ENCODE data around the gene SIX6. TPM values are rescaled to one million over a fixed set of nuclear protein-coding genes. Genes with fewer than 3 reads are reported as not detected.

The SIX6 gene
- total and polyA plus RNA-seq, 10 of the 15 experiments (the other 5 are each of a cell fraction or from before 2014, with no cell fraction given), result not detected

DNA sequence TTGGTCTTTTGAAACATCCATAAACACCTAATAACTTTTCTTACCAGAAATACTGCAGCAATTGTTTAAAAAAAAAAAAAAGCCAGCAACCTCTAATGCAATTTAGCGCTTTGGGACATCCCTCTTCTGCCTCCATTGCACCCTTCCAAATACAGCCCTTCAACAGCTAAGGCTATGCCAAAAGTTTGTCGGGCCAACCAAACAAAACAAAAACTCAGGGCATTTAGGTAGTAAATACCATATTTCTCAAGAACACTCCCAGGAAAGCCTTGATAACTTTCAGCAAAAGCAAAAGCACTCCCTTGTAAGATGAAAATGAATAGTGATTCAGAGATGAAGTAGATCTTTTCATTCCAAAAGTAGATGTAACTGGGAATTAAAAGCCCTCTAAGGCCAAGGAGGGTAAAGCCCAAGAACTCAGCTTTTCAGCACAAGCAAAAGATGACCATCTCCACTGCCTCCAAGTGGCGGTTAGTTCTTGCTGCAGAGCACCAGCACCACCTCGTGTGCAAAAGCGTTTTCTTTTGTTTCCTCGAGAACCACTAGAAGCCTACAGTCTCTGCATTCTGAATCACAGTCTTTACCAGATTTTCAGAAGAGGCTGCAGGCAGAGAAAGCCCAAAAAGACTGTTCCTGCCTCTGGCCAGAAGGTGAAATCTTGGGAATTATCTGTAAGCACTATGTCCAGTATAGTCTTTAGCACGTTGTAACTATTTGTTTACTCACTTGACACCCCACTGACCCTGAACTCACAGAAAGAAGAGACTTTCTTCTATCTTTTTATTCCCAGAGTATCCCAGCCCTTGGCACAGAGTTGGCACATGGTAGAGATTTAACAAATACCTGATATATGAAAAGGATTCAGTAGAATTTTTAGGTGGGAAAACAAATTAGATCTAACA lies 53.1 kb downstream of the SIX6 start (continued):
- peak; percentile 72 to 90 (median 79) for TF ChIP-seq CTCF (IDR thresholded peaks at IDR 0.05 in 2 of 3, conservative IDR thresholded peaks at IDR 0.05 in 1 of 3; ENCODE audit: control insufficient read depth in 2 of 3, extremely low read depth in 1 of 3, insufficient read depth in 1 of 3, low read depth in 3 of 3, low read length in 3 of 3)
- peak; percentile 61; the same call in 1 of the 2 replicates for TF ChIP-seq SMARCA5 (IDR thresholded peaks at IDR 0.05)
- no peak for TF ChIP-seq MEF2A (IDR thresholded peaks at IDR 0.05; ENCODE audit: insufficient read depth, low read depth, low read length)
- TF ChIP-seq SIX5 (IDR thresholded peaks at IDR 0.05; ENCODE audit: low read depth, low read length, severe bottlenecking), result no peak

Small RNA genes lying within 50 kb of the gene (small RNA-seq; reads per million reads assigned to genes)
- gene AL049874.4, result not detected

Other genes starting within 250 kb of the SIX6 start
- not detected in 2 replicates for gene C14orf39, start 23.1 kb upstream of the SIX6 start, total RNA-seq (2014; rRNA removed)
- not detected in 2 replicates for gene C14orf39, start 23.1 kb upstream of the SIX6 start, total RNA-seq (2014; rRNA removed; fragmentation: Illumina TruSeq; extraction: Trizol)
- gene C14orf39, start 23.1 kb upstream of the SIX6 start, total RNA-seq (2021), result not detected in 2 replicates
- 0.39 TPM in 1 of 2 replicates, not detected in the other for gene C14orf39, start 23.1 kb upstream of the SIX6 start, polyA plus RNA-seq (2011; rRNA removed)
- not detected in 2 replicates for gene C14orf39, start 23.1 kb upstream of the SIX6 start, polyA plus RNA-seq (2014; fragmentation: Illumina TruSeq; extraction: Trizol)
- under 1 TPM; 0.24 to 0.31 TPM for gene C14orf39, start 23.1 kb upstream of the SIX6 start, polyA plus RNA-seq (2014; fragmentation: Nextera tagmentation; extraction: Ambion mirVana)
- not detected in 2 replicates for gene C14orf39, start 23.1 kb upstream of the SIX6 start, polyA plus RNA-seq (2014; rRNA removed)
- not detected for gene C14orf39, start 23.1 kb upstream of the SIX6 start, polyA plus RNA-seq (2016; fragmentation: Nextera tagmentation; extraction: Ambion mirVana)
- 0.06 TPM in 1 of 2 replicates, not detected in the other for gene SIX1, start 140.3 kb downstream of the SIX6 start, total RNA-seq (2014; rRNA removed)
- gene SIX1, start 140.3 kb downstream of the SIX6 start, total RNA-seq (2014; rRNA removed; fragmentation: Illumina TruSeq; extraction: Trizol), result not detected in 2 replicates
- not detected in 2 replicates for gene SIX1, start 140.3 kb downstream of the SIX6 start, total RNA-seq (2021)
- 0.03 and 0.04 TPM in 2 replicates for gene SIX1, start 140.3 kb downstream of the SIX6 start, polyA plus RNA-seq (2011; rRNA removed)
- 0.04 TPM in 1 of 2 replicates, not detected in the other for gene SIX1, start 140.3 kb downstream of the SIX6 start, polyA plus RNA-seq (2014; fragmentation: Illumina TruSeq; extraction: Trizol)
- under 1 TPM; 0.05 TPM for gene SIX1, start 140.3 kb downstream of the SIX6 start, polyA plus RNA-seq (2014; fragmentation: Nextera tagmentation; extraction: Ambion mirVana)
- gene SIX1, start 140.3 kb downstream of the SIX6 start, polyA plus RNA-seq (2014; rRNA removed), result not detected in 2 replicates
- gene SIX1, start 140.3 kb downstream of the SIX6 start, polyA plus RNA-seq (2016; fragmentation: Nextera tagmentation; extraction: Ambion mirVana), result not detected
- 0.05 and 0.06 TPM in 2 replicates for gene SIX4, start 215.2 kb downstream of the SIX6 start, total RNA-seq (2014; rRNA removed)
- gene SIX4, start 215.2 kb downstream of the SIX6 start, total RNA-seq (2014; rRNA removed; fragmentation: Illumina TruSeq; extraction: Trizol), result 0.04 TPM in 1 of 2 replicates, not detected in the other
- 0.26 TPM in 1 of 2 replicates, not detected in the other for gene SIX4, start 215.2 kb downstream of the SIX6 start, total RNA-seq (2021)
- 0.06 and 0.07 TPM in 2 replicates for gene SIX4, start 215.2 kb downstream of the SIX6 start, polyA plus RNA-seq (2011; rRNA removed)
- 0.04 TPM in 1 of 2 replicates, not detected in the other for gene SIX4, start 215.2 kb downstream of the SIX6 start, polyA plus RNA-seq (2014; fragmentation: Illumina TruSeq; extraction: Trizol)
- gene SIX4, start 215.2 kb downstream of the SIX6 start, polyA plus RNA-seq (2014; fragmentation: Nextera tagmentation; extraction: Ambion mirVana), result not detected
- not detected in 2 replicates for gene SIX4, start 215.2 kb downstream of the SIX6 start, polyA plus RNA-seq (2014; rRNA removed)
- gene SIX4, start 215.2 kb downstream of the SIX6 start, polyA plus RNA-seq (2016; fragmentation: Nextera tagmentation; extraction: Ambion mirVana), result not detected
- gene MNAT1, start 225.6 kb downstream of the SIX6 start, total RNA-seq (2014; rRNA removed), result 29.0 and 29.4 TPM in 2 replicates
- gene MNAT1, start 225.6 kb downstream of the SIX6 start, total RNA-seq (2014; rRNA removed; fragmentation: Illumina TruSeq; extraction: Trizol), result 48.7 and 52.5 TPM in 2 replicates
- gene MNAT1, start 225.6 kb downstream of the SIX6 start, total RNA-seq (2021), result 26.5 and 28.9 TPM in 2 replicates
- 51.7 and 68.0 TPM in 2 replicates for gene MNAT1, start 225.6 kb downstream of the SIX6 start, polyA plus RNA-seq (2011; rRNA removed)
- 47.4 and 51.5 TPM in 2 replicates for gene MNAT1, start 225.6 kb downstream of the SIX6 start, polyA plus RNA-seq (2014; fragmentation: Illumina TruSeq; extraction: Trizol)
- 10 to 100 TPM; 62.0 to 67.4 TPM for gene MNAT1, start 225.6 kb downstream of the SIX6 start, polyA plus RNA-seq (2014; fragmentation: Nextera tagmentation; extraction: Ambion mirVana)
- gene MNAT1, start 225.6 kb downstream of the SIX6 start, polyA plus RNA-seq (2014; rRNA removed), result 23.8 and 34.2 TPM in 2 replicates
- gene MNAT1, start 225.6 kb downstream of the SIX6 start, polyA plus RNA-seq (2016; fragmentation: Nextera tagmentation; extraction: Ambion mirVana), result 10 to 100 TPM; 28.6 to 29.2 TPM